ENCODE results near the gene WDR45B.

WDR45B gene

DNA sequence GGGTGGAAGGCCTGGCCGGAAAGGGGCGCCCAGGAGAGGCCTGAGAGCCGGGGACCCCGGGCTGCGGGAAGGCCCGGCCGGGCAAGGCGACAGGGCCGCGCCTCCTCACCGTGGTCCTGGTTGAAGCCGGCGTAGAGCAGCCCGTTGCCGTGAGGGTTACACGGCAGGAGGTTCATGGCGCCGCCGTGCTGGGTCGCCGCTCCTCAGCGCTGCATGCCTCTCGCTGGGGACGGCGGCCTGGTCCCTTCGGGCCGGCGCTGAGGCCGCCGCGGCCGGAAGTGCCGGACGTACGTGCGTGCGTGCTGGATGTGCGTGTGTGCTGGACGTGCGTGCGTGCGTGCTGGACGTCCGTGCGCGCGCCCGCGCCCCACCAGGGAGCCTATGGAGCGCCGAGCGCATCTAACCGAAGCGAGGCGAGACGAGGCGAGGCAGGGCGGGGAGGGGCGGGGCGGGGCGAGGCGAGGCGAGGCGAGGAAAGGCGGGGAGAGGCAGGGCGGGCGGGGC, at the start of gene WDR45B:
Gene WDR45B, minus strand, starts transcription at position 280 of the 504 bp plus-strand sequence. Its CDS starts 104 bp downstream, at position 176.
- peak; percentile 88 to 89 for DNase-seq (ENCODE audit: low read depth in 2 of 2)

- no peak for DNase-seq (ENCODE audit: low read depth in 2 of 2)
Measured at GRCh38 chr17:82697808-82698064, 49.5 kb upstream of the WDR45B start.

GRCh38 chr17:82696916-82697807, 48.9 kb upstream of the WDR45B start:
- no peak for DNase-seq (ENCODE audit: low read depth in 2 of 2)

DNA sequence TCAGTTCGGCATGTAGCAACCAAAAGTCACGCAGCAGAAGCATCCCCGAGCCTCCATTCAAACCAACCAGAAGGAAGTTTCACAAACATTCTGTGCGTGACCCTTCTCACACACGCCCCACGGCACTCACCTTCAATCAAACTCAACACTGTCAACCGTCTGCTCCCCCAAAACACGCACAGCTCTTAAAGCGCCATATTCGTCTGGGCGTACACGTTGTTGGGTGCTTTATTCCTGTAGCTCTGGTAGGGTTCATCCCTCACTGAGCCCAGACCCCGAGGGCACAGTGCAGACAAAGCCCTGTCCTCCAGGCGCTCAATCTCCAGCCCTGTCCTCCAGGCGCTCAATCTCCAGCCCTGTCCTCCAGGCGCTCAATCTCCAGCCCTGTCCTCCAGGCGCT, 48.0 kb upstream of the WDR45B start:
- DNase-seq (ENCODE audit: low read depth in 2 of 2), result no peak

DNA sequence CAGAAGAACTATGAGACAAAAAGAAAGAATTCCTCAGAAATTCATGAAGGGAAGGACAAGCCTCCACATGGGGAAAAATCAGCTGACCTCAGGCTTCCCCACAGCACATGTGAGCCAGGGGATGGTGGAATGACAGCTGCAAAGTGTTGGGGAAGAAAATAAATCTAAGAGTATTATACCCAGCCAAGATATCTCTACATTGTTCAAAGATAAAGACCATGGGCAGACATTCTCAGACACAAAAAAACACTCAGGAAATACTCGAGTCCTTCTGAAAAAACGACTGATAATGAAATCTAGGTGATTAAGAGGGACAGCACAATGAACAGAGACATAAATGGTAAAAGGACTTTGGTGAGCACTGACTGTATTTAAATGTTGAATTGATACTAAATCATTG, 46.4 kb upstream of the WDR45B start:
- no peak for DNase-seq (ENCODE audit: low read depth in 2 of 2)

- no peak for DNase-seq (ENCODE audit: low read depth in 2 of 2)
Measured at GRCh38 chr17:82693168-82693867, 45.1 kb upstream of the WDR45B start.

DNA sequence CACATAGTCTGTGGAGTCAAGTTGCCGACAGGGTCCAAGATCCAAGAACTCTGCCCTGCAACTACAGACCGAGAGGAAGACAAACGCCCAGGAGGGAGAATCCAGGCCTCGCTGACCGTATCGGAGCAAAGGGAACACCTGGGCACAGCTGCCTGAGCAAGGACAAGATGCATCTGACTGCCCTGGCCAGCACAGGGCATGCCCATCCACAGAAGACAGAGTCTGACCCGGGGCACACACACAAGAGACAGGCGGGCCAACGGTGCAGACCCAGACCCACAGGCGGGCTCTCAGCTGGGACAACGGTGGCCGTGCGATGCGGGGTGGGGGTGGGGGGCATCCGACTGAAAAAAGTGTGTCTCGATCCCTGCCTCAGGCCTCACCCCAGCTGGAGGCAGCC, 44.0 kb upstream of the WDR45B start:
- no peak for DNase-seq (ENCODE audit: low read depth in 2 of 2)

- DNase-seq (ENCODE audit: low read depth in 2 of 2), result no peak
Measured at GRCh38 chr17:82691714-82692113, 43.5 kb upstream of the WDR45B start.

DNA sequence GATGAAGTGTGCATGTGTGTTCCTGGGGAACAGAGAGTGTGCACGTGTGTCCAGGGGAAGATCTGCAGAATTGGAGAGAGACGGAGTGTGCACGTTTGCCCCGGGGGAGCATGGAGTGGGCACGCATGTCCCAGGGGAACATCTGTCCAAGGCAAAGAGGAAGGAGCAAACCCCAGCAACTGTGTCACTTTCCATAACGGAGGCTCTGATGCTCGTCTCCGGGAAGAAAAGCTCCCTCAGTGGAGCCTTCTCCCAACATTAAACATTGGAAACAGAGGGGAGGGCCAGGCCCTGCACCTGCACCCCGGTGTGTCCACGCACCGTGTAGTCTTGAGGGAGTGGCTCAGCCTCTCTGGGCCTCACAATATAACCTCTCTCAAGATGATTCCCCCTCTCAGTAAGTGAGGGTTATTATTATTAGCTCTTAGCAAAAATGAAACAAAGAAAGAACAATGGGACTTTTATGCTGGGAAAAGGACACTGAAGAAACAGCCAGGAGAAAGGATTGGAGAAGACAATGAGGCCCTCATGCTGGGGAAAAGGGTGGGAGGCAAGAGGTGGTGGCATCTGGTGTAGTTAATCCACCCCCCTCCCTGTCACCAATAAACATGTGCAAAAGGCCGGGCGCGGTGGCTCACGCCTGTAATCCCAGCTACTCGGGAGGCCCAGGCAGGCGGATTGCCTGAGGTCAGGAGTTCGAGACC, 42.7 kb upstream of the WDR45B start:
- DNase-seq (ENCODE audit: low read depth in 2 of 2), result no peak

- no peak for DNase-seq (ENCODE audit: low read depth in 2 of 2)
Measured at GRCh38 chr17:82689077-82689476, 40.8 kb upstream of the WDR45B start.

DNA sequence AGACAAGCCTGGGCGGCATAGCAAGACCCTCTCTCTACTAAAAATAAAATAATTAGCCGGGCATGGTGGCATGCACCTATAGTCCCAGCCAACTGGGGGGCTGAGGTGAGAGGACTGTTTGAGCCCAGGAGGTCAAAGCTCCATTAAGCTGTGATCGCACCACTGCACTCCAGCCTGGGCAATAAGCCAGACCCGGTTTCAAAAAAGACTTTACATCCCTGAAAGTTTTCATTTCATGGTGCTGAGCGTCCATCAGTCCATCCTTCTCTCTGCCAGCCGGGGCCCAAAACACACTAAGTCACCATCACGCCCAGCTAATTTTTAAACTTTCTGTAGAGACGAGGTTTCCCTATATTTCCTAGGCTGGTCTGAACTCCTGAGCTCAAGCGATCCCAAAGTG, 39.6 kb upstream of the WDR45B start:
- DNase-seq (ENCODE audit: low read depth in 2 of 2), result no peak

GRCh38 chr17:82687375-82687861, 39.2 kb upstream of the WDR45B start:
- no peak for DNase-seq (ENCODE audit: low read depth in 2 of 2)

GRCh38 chr17:82686366-82687324, 38.4 kb upstream of the WDR45B start:
- DNase-seq (ENCODE audit: low read depth in 2 of 2), result no peak

DNA sequence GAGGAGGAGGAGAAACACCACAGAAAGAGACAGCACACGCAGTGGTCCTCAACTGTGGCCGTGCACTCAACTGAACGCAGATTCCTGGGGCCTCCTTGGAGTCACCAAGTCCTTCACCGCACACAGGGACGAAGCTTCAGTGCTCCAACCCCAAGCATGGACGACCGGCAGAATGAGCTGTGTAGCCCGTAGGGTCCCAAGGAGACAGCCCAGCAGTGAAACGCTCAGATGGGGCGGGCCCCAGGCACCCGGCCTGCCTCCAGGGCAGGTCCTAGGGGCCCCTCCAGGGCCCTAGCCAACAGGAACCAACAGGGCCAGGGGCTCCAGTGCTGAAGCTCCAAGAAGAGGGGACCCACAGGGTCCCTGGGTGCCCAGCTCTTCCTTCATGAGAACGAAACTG, 37.0 kb upstream of the WDR45B start:
- DNase-seq (ENCODE audit: low read depth in 2 of 2), result no peak

- DNase-seq (ENCODE audit: low read depth in 2 of 2), result no peak
Measured at GRCh38 chr17:82684228-82684841, 36.1 kb upstream of the WDR45B start.

GRCh38 chr17:82683534-82683933, 35.3 kb upstream of the WDR45B start:
- no peak for DNase-seq (ENCODE audit: low read depth in 2 of 2)

GRCh38 chr17:82681547-82681946, 33.3 kb upstream of the WDR45B start:
- no peak for DNase-seq (ENCODE audit: low read depth in 2 of 2)

DNA sequence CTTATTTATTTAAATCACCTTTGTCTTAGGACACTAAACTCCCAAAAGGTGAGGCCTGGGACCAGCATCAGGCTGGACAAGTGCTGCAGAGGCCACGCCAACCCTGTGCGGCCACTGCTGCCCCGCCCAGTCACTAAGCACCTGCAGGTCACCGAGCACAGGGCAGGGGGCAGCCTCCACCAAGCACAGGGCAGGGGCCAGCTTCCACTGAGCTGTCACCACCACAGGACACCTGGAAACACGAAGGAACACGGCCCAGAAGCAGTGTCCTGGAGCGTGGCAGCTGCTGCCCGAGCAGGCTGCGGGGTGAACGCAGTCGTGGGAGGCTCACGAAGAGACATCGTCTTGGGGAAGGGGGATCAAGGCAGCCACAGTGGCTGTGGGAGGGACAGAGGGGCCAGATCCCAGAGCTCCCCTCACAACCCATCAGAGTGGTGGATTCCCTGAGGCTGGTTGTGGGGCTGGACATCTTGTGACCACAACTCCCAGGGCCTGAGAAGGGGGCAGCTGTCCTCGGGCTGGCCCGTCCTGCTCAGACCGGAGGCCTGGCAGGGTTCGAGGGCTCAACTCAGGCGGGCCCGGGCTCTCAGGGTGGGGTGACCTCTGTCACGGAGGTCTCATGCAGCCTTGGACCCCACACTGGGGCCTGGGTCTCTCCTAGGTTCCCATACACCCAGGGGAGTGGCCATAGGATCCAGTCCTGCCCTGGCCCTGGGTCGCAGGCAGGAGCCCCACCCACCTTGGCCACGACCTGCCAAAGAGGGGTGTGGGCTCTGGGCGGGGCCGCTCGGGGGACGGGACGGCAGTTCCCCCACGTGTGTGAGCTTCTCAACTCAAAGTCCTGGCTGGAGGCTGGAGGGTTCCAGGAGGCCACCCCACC, 31.6 kb upstream of the WDR45B start:
- no peak for DNase-seq (ENCODE audit: low read depth in 2 of 2)

DNA sequence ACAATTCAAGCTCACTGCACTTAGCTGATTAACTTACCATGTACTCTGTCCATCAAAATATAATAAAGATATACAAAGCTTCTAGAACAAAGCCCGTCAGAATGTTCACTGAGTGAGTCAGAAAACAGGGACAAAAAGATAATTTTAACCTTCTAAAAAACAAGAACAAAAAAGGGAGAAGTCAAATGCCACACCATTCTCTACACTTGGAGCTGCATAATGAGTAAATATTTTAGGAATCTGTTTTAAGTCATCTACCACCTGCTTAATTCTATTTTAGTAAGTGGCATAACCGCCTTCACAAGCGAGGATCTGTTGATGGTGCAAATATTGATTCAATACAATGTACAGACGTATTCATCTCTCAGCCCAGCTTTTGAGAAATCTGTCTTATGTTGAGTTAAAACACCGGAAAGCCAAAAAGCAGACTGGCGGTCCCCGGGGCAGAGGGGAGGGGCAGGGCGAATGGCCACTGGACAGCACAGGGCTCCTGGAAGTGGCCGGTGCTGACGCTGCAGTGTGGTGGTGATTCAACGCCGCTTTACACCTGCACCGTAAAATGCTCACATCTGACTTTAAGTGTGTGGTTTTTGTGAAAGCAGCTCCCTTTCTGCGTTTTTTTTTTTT, 30.1 kb upstream of the WDR45B start:
- DNase-seq (ENCODE audit: low read depth in 2 of 2), result no peak

Data from stimulated activated CD8-positive, alpha-beta memory T cell treated with anti-CD3 and anti-CD28 coated beads, Interleukin-2, amount 100 ng/mL, for 48 hours (primary cell).